Suprapubic skin (tissue), 4 donors: ENCODE results near the gene BRD2.

Experiments used
- CTCF ChIP-seq, 2 donors: fragments of 200-600 bp in 1 of 2; fragments of 450-650 bp in 1 of 2; sonication (generic) in 1 of 2; IDR thresholded peaks; one replicate each; pipeline ENCODE4 v1.5.1; 2016 to 2019; ENCODE audit warnings: antibody characterized with exemption in 2 of 2, mild to moderate bottlenecking in 1 of 2, moderate library complexity in 1 of 2
- EP300 ChIP-seq: sonication (generic); formaldehyde crosslinking; IDR thresholded peaks from one replicate; pipeline ENCODE4 v1.6.1; 2017; ENCODE audit warnings: antibody characterized with exemption
- POLR2A ChIP-seq, 2 donors: fragments of 450-650 bp; IDR thresholded peaks; one replicate each; pipeline ENCODE4 v1.6.1; 2017; ENCODE audit warnings: antibody characterized with exemption in 2 of 2, mild to moderate bottlenecking in 2 of 2, moderate library complexity in 2 of 2
- POLR2AphosphoS5 ChIP-seq, 3 donors: sonication (generic); formaldehyde crosslinking; IDR thresholded peaks; one replicate each; pipeline ENCODE4 v1.6.1; 2017; ENCODE audit warnings: antibody characterized with exemption in 3 of 3

- no peak for TF ChIP-seq CTCF (IDR thresholded peaks at IDR 0.05)
- no peak for TF ChIP-seq POLR2A (IDR thresholded peaks at IDR 0.05)
- TF ChIP-seq POLR2AphosphoS5 (IDR thresholded peaks at IDR 0.05): no peak
- no peak for TF ChIP-seq EP300
These were observed 61.9 kb downstream of the BRD2 start for GRCh38 chr6:33030245-33030644.
